GM04503 (cell line): ENCODE measurements around the gene CCND1.
A peak's percentile ranks its signal among the peaks of the same experiment; 100 is the strongest.
"Not testable (repeated sequence)": the region's sequence is repeated elsewhere in the genome, so short reads cannot be mapped to it uniquely, and the experiment has no call there.

Source experiments
- DNase-seq: peaks from one replicate; pipeline ENCODE4 v3.0.0-alpha.2; 2012; ENCODE audit warnings: low read depth

CCND1 gene

GRCh38 chr11:69618237-69618636 is 22.7 kb upstream of the CCND1 start:
- DNase-seq: no peak

- DNase-seq: no peak
These were observed 20.2 kb upstream of the CCND1 start for GRCh38 chr11:69620683-69621290.

- DNase-seq: not testable (repeated sequence)
These were observed 18.8 kb upstream of the CCND1 start for GRCh38 chr11:69622097-69622681.

- no peak for DNase-seq
These were observed 16.7 kb upstream of the CCND1 start for GRCh38 chr11:69624293-69624692.

GRCh38 chr11:69625476-69625875 is 15.5 kb upstream of the CCND1 start:
- DNase-seq: no peak

- no peak for DNase-seq
These were observed 13.4 kb upstream of the CCND1 start for GRCh38 chr11:69627551-69627950.

GRCh38 chr11:69630017-69630416 is 10.9 kb upstream of the CCND1 start:
- DNase-seq: no peak

GRCh38 chr11:69630424-69630823 is 10.5 kb upstream of the CCND1 start:
- DNase-seq: no peak

GRCh38 chr11:69632900-69633299 is 8.1 kb upstream of the CCND1 start:
- DNase-seq: no peak

- no peak for DNase-seq
These were observed 6.9 kb upstream of the CCND1 start for GRCh38 chr11:69634069-69634468.

- no peak for DNase-seq
These were observed 6.4 kb upstream of the CCND1 start for GRCh38 chr11:69634590-69634989.

- DNase-seq: no peak
These were observed 5.8 kb upstream of the CCND1 start for GRCh38 chr11:69635195-69635594.

- no peak for DNase-seq
These were observed 5.0 kb upstream of the CCND1 start for GRCh38 chr11:69635804-69636511.

GRCh38 chr11:69636512-69637197 is 4.3 kb upstream of the CCND1 start:
- DNase-seq: peak; percentile 59

GRCh38 chr11:69637198-69637940 is 3.6 kb upstream of the CCND1 start:
- DNase-seq: no peak

GRCh38 chr11:69637941-69638871 is 2.8 kb upstream of the CCND1 start:
- DNase-seq: no peak

GRCh38 chr11:69638941-69639681 is 1.8 kb upstream of the CCND1 start:
- DNase-seq: peak; percentile 84

- no peak for DNase-seq
These were observed 1.1 kb upstream of the CCND1 start for GRCh38 chr11:69639831-69640230.

- DNase-seq: no peak
These were observed 529 bp upstream of the CCND1 start for GRCh38 chr11:69640260-69640994.
